HepG2 (cell line): ENCODE data around the gene N4BP2.
"Not testable (repeated sequence)": the region's sequence is repeated elsewhere in the genome, so short reads cannot be mapped to it uniquely, and the experiment has no call there.

Source experiments
- CEBPB ChIP-seq: IDR thresholded peaks from 2 replicates; pipeline ENCODE4 v1.6.1; 2011; ENCODE audit warnings: low read depth, low read length, improper control_type of control experiment, borderline replicate concordance
- CEBPZ ChIP-seq: IDR thresholded peaks from 2 replicates; pipeline ENCODE4 v1.6.1; 2012; ENCODE audit warnings: low read length, improper control_type of control experiment
- CENPBD1 ChIP-seq: sonication (generic); formaldehyde crosslinking; IDR thresholded peaks from 2 replicates; pipeline ENCODE4 v1.8.0; 2022; ENCODE audit warnings: missing genetic modification reagents, low read depth, mild to moderate bottlenecking, borderline replicate concordance
- HMGXB3 ChIP-seq: sonication (generic); formaldehyde crosslinking; IDR thresholded peaks from 2 replicates; pipeline ENCODE4 v1.4.0; 2020; ENCODE audit warnings: missing genetic modification reagents, borderline replicate concordance
- PRMT3 ChIP-seq: sonication (generic); formaldehyde crosslinking; IDR thresholded peaks from 2 replicates; pipeline ENCODE4 v1.8.1; 2022; ENCODE audit warnings: low read depth, mild to moderate bottlenecking, moderate library complexity, missing genetic modification reagents, borderline replicate concordance
- ZFP36 ChIP-seq: fragments of 150-350 bp; IDR thresholded peaks from 2 replicates; pipeline ENCODE4 v1.6.1; 2018; ENCODE audit warnings: borderline replicate concordance, low read length, low read depth; ENCODE audit not compliant: partially characterized antibody
- ZNF282 ChIP-seq: fragments of 450-650 bp; IDR thresholded peaks from 2 replicates; pipeline ENCODE4 v1.6.1; 2018; ENCODE audit not compliant: partially characterized antibody
- ZNF652 ChIP-seq: IDR thresholded peaks from 2 replicates; pipeline ENCODE4 v1.6.1; 2016; ENCODE audit warnings: low read depth, borderline replicate concordance
- ZNF720 ChIP-seq: sonication (generic); formaldehyde crosslinking; IDR thresholded peaks from 2 replicates; pipeline ENCODE4 v1.4.0; 2020; ENCODE audit warnings: missing genetic modification reagents
- ZNF776 ChIP-seq: sonication (generic); formaldehyde crosslinking; IDR thresholded peaks from 2 replicates; pipeline ENCODE4 v1.4.0; 2020; ENCODE audit warnings: mild to moderate bottlenecking, missing genetic modification reagents

GRCh38 chr4:40136202-40136601, 79.6 kb downstream of the N4BP2 start:
- not testable (repeated sequence) for TF ChIP-seq ZNF282; ZNF776 (CRISPR knock-in tag); CENPBD1 (CRISPR knock-in tag); CEBPB; CEBPZ; ZNF652 (CRISPR knock-in tag); PRMT3 (CRISPR knock-in tag); HMGXB3 (CRISPR knock-in tag); ZNF720; ZFP36
